Astrocyte of the cerebellum (primary cell): ENCODE measurements around the gene CHID1.

Experiments used
- DNase-seq: peaks from one replicate; pipeline ENCODE4 v3.0.0-alpha.2; 2011; ENCODE audit warnings: low read depth
- H3K4me3 ChIP-seq: 2 replicates; pipeline ENCODE4 v1.5.1; 2011; ENCODE audit warnings: mild to moderate bottlenecking, low read depth, low read length, moderate library complexity
- in situ Hi-C: cut with HindIII; loops from 2 replicates; pipeline ENCODE4 v1.10.0; 2017; ENCODE audit warnings: low sequenced_read_pairs
- TF ChIP-seq, protein P1 (sequence below): IDR thresholded peaks from 2 replicates; pipeline ENCODE4 v1.5.1; 2012; ENCODE audit warnings: low read length, low read depth, moderate library complexity, mild to moderate bottlenecking; ENCODE audit errors: missing control alignments

Gene CHID1

DNA sequence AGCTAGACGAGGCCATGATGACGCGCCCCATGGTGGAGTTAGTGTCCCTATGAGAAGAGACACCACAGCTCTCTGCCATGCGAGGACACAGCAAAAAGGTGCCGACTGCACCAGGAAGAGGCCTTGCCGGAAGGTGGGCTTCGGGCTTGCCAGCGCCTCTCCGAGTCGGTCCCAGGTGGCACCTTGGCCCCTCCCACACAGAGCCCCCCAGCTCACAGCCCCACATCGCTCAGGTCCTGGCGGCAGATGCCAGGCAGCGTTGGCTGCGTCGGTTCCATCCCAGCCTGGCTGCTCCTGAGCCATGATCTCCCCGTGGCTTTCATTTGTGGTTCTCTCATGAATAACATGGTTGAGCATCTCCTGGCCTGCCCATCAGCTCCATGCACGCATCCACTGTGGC lies 24.0 kb downstream of the CHID1 start:
- no peak for DNase-seq
- TF ChIP-seq, protein P1, sequence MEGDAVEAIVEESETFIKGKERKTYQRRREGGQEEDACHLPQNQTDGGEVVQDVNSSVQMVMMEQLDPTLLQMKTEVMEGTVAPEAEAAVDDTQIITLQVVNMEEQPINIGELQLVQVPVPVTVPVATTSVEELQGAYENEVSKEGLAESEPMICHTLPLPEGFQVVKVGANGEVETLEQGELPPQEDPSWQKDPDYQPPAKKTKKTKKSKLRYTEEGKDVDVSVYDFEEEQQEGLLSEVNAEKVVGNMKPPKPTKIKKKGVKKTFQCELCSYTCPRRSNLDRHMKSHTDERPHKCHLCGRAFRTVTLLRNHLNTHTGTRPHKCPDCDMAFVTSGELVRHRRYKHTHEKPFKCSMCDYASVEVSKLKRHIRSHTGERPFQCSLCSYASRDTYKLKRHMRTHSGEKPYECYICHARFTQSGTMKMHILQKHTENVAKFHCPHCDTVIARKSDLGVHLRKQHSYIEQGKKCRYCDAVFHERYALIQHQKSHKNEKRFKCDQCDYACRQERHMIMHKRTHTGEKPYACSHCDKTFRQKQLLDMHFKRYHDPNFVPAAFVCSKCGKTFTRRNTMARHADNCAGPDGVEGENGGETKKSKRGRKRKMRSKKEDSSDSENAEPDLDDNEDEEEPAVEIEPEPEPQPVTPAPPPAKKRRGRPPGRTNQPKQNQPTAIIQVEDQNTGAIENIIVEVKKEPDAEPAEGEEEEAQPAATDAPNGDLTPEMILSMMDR: no peak
- in situ Hi-C loops: no loop called here
- H3K4me3 ChIP-seq: no peak overlapping the region

DNA sequence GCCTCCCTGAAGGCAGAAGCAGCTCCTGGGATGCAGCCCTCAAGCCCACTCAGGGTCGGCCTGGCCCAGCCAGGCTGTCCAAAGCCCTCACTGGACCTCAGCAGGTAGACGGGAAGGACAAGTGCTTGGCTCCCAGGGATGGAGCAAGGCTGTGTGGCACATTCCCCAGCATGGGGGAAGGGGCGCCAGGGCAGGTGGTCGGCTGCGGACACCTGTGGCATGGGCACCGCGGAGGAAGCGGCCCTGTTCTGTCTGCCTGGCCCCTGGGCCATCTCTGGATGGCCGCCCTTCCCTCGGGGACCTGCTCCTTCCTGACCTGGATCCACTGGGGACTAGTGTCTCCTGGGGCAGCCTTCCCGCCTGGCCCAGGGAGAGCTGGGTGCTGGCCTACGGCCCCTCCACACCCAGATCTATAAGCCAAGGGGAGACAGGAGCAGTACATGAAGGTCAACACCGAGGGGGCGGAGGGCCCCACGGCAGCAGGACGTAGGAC lies 26.0 kb downstream of the CHID1 start:
- no peak overlapping the region for H3K4me3 ChIP-seq
- in situ Hi-C loops: no loop called here
- TF ChIP-seq, protein P1: no peak
- DNase-seq: no peak

DNA sequence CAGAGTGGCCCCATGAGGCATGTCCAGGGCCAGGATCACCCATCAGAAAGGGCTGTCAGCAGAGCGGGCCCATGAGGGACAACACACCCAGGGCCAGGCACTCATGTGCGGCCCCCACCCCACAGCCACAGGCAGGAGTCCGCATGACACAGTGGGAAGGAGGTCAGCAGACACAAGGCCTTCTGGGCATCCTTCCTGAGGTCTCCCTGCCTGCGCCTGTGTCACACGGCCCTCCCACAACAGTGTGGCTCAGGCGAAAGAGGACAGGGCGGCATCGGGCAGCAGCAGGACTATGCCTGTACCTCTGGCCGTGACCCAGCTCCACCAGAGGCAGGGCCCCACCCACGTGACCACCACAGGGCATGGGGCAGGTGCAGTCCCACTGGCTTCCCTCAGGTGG lies 27.1 kb downstream of the CHID1 start:
- no peak for DNase-seq
- TF ChIP-seq, protein P1: no peak
- in situ Hi-C loops: no loop called here
- H3K4me3 ChIP-seq: no peak overlapping the region

DNA sequence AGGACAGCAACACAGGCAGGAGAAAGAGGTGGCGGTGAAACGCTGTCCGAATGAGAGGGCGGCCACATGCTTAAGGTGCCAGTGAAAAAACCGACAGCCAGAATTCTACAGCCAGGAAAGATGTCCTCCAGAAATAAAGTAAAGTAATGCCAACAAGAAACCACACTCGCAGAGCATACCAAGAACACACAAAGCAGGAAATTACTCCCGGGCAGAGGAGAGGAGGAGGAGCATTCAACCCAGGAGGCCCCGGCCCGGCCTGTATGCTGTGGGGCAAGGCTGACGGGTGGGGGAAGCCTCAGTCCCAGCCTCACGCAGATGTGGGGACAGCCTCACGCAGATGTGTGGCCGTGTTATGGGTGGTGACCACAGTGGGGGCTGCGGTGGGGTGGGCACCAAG lies 28.0 kb downstream of the CHID1 start:
- TF ChIP-seq, protein P1: no peak
- in situ Hi-C loops: no loop called here
- no peak for DNase-seq
- no peak overlapping the region for H3K4me3 ChIP-seq

DNA sequence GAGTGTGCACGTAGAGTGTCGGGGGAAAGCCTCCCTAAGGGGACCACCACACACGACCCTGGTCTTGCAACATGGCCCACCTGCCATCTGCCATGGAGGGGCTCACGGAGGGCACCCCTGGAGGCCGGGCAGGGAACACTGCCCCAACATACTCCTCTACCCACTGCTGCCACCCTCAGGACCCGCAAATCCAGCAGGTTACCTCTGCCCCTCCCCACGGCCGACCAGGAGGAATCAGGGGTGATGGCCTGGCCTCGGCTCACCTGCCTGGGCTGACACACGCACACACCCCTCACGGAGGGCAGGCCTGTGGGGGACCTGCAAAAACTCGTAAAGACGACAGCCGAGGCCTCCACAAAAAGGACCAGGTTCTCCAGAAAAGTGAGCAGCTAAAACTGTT lies 30.2 kb downstream of the CHID1 start:
- in situ Hi-C loops: no loop called here
- DNase-seq: no peak
- TF ChIP-seq, protein P1: no peak
- H3K4me3 ChIP-seq: no peak overlapping the region

DNA sequence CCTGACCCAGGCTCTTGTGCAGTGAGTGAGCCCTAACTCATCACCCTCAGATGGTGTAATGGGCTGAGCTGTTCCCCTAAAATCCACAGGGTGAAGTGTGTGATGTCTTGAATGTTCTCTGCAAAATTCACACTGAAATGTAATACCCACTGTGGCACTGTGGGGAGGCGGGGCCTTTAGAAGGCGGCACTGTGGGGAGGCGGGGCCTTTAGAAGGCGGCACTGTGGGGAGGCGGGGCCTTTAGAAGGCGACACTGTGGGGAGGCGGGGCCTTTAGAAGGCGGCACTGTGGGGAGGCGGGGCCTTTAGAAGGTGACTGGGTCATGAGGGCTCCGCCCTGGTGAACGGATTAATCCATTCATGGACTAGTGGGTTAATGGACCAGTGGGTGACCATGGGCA lies 33.0 kb downstream of the CHID1 start:
- no peak for DNase-seq
- no peak overlapping the region for H3K4me3 ChIP-seq
- TF ChIP-seq, protein P1: no peak
- in situ Hi-C loops: no loop called here

DNA sequence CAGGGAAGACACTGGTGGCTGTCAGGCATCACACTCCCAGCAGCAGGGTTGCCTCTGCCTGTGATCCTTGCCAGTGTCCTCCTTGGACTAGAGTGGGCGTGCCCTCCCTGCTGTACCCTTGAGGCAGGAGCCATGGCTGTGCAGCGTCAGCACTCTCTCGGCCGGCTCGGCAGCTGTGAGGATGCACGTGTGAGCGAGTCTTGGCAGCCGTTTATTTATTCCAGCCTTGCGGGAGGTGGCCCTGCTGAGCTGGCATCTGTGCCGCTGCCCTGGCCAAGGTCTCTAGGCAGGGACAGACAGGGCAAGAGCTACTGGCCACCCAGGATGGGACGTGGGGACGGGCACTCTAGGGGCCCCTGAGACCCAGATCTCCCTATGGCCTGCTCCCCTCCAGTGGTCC lies 34.1 kb downstream of the CHID1 start:
- TF ChIP-seq, protein P1: no peak
- peak; percentile 27 for DNase-seq
- no peak overlapping the region for H3K4me3 ChIP-seq
- in situ Hi-C loops: no loop called here
